ENCODE results near the gene SUGCT. TPM values are rescaled to one million over a fixed set of nuclear protein-coding genes. Genes with fewer than 3 reads are reported as not detected.

Gene SUGCT
- total RNA-seq, 1 experiment from 2014 or later, result 5.4 TPM

GRCh38 chr7:40772096-40772495 lies 637.3 kb downstream of the SUGCT start:
- Histone ChIP-seq H3K4ac (ENCODE audit: low read depth, low read length) (no peak overlapping the region), H3K4me2 (ENCODE audit: insufficient read depth, insufficient read length, low read length) (no peak overlapping the region), H4K8ac (replicated peaks; ENCODE audit: insufficient read length, low read depth, low read length) (no peak overlapping the region), H2BK20ac (ENCODE audit: low read depth, low read length, poor library complexity, severe bottlenecking) (no peak overlapping the region), H3K79me2 (ENCODE audit: insufficient read depth, low read length) (no peaks in the 10 kb centered on the region), H3K23ac (ENCODE audit: insufficient read length, low read depth, low read length) (no peak overlapping the region), H4K91ac (ENCODE audit: insufficient read length, low read depth, low read length) (no peak overlapping the region), H3T11ph (ENCODE audit: low read length) (no peak overlapping the region), H4K20me1 (ENCODE audit: control insufficient read depth, insufficient read depth, insufficient read length) (no peaks in the 10 kb centered on the region), H3K4me1 (ENCODE audit: insufficient read depth, low read length) (no peaks in the 10 kb centered on the region; the same call in 1 of the 2 replicates), H2BK12ac (ENCODE audit: insufficient read length, low read depth, low read length) (no peak overlapping the region), H3K9ac (ENCODE audit: extremely low read depth, insufficient read length, low read length) (no peak overlapping the region), H2BK5ac (ENCODE audit: insufficient read length, low read length) (no peak overlapping the region), H2BK15ac (ENCODE audit: low read depth, low read length) (no peak overlapping the region), H2AK5ac (ENCODE audit: insufficient read length, low read length) (no peak overlapping the region), H4K5ac (ENCODE audit: insufficient read length, low read depth, low read length) (no peak overlapping the region), H2BK120ac (ENCODE audit: low read depth, low read length, poor library complexity, severe bottlenecking) (no peak overlapping the region), H3K27ac (ENCODE audit: insufficient read length, low read depth, low read length) (no peak overlapping the region), H3K56ac (ENCODE audit: insufficient read length, low read depth, low read length) (no peak overlapping the region), H3K79me1 (ENCODE audit: insufficient read depth, low read depth, low read length, poor library complexity, severe bottlenecking) (no peaks in the 10 kb centered on the region), H2AFZ (ENCODE audit: low read length) (no peak overlapping the region), H3K9me3 (ENCODE audit: control insufficient read depth, low read depth, low read length) (no peaks in the 10 kb centered on the region), H3K18ac (ENCODE audit: insufficient read length, low read depth, low read length) (no peak overlapping the region), H3K23me2 (ENCODE audit: insufficient read length, low read depth, low read length, poor library complexity, severe bottlenecking) (no peaks in the 10 kb centered on the region), H3K14ac (ENCODE audit: insufficient read depth, low read length) (no peak overlapping the region), H3K27me3 (ENCODE audit: insufficient read depth, low read length) (no peaks in the 10 kb centered on the region)
- H3K27me3 Mint-ChIP-seq (ENCODE audit: low read depth), result no peaks in the 10 kb centered on the region
- no peak overlapping the region for H3K4me3 Mint-ChIP-seq
- no peaks in the 10 kb centered on the region for H3K36me3 Mint-ChIP-seq (ENCODE audit: insufficient read depth in 1 of 3, low read depth in 3 of 3)
- H3K4me1 Mint-ChIP-seq, result no peaks in the 10 kb centered on the region
- no peak overlapping the region for H3K27ac Mint-ChIP-seq
- no peak for TF ChIP-seq CTCF (conservative IDR thresholded peaks at IDR 0.05)
- WGBS (ENCODE audit: extremely low coverage, insufficient read length, low lambda C conversion rate), result no CpG with 5 or more reads among the region's 3 CpGs
- DNase-seq, result no peak
- no peaks in the 10 kb centered on the region for H3K9me3 Mint-ChIP-seq
